KMS-11 (cell line): ENCODE results near the gene RPA4.
"Not testable (repeated sequence)": the region's sequence is repeated elsewhere in the genome, so short reads cannot be mapped to it uniquely, and the experiment has no call there.

Experiments used
- H2AFZ ChIP-seq: fragments of 200-600 bp; sonication (generic); 2 replicates; pipeline ENCODE4 v1.6.1; 2016; ENCODE audit warnings: antibody characterized with exemption, mixed run types, low read depth
- H3K27ac ChIP-seq: fragments of 200-600 bp; sonication (generic); 2 replicates; pipeline ENCODE4 v1.6.1; 2016; ENCODE audit warnings: mild to moderate bottlenecking, mixed run types
- H3K27me3 ChIP-seq: fragments of 200-600 bp; sonication (generic); 2 replicates; pipeline ENCODE4 v1.6.1; 2017; ENCODE audit warnings: mild to moderate bottlenecking, low read depth, mixed run types, moderate library complexity; ENCODE audit not compliant: insufficient read depth
- H3K36me3 ChIP-seq: fragments of 200-600 bp; sonication (generic); 2 replicates; pipeline ENCODE4 v1.6.1; 2017; ENCODE audit warnings: mild to moderate bottlenecking, mixed run types; ENCODE audit not compliant: insufficient read depth
- H3K4me1 ChIP-seq: fragments of 200-600 bp; sonication (generic); 2 replicates; pipeline ENCODE4 v1.6.1; 2016; ENCODE audit warnings: mild to moderate bottlenecking, low read depth, mixed run types; ENCODE audit not compliant: poor library complexity, severe bottlenecking
- H3K4me2 ChIP-seq: fragments of 200-600 bp; sonication (generic); 2 replicates; pipeline ENCODE4 v1.7.0; 2016; ENCODE audit warnings: mild to moderate bottlenecking, mixed run types
- H3K4me3 ChIP-seq: fragments of 200-600 bp; sonication (generic); IDR thresholded peaks from 2 replicates; pipeline ENCODE4 v1.6.1; 2017; ENCODE audit warnings: low read depth, low read length, mixed read lengths; ENCODE audit not compliant: insufficient read depth
- H3K79me2 ChIP-seq: fragments of 200-600 bp; sonication (generic); 2 replicates; pipeline ENCODE4 v1.6.1; 2016; ENCODE audit warnings: low read depth, mixed run types; ENCODE audit not compliant: insufficient read depth
- H3K9ac ChIP-seq: fragments of 200-600 bp; sonication (generic); 2 replicates; pipeline ENCODE4 v1.6.1; 2016; ENCODE audit warnings: mild to moderate bottlenecking, mixed run types
- H4K20me1 ChIP-seq: fragments of 200-600 bp; sonication (generic); 2 replicates; pipeline ENCODE4 v1.6.1; 2016; ENCODE audit warnings: mild to moderate bottlenecking, mixed run types; ENCODE audit not compliant: insufficient read depth
- TF ChIP-seq, protein P1 (sequence below): fragments of 200-600 bp; sonication (generic); conservative IDR thresholded peaks from 2 replicates; pipeline ENCODE4 v1.6.1; 2017; ENCODE audit warnings: low read depth, mild to moderate bottlenecking, antibody characterized with exemption, low read length, moderate library complexity, mixed read lengths

The RPA4 gene

DNA sequence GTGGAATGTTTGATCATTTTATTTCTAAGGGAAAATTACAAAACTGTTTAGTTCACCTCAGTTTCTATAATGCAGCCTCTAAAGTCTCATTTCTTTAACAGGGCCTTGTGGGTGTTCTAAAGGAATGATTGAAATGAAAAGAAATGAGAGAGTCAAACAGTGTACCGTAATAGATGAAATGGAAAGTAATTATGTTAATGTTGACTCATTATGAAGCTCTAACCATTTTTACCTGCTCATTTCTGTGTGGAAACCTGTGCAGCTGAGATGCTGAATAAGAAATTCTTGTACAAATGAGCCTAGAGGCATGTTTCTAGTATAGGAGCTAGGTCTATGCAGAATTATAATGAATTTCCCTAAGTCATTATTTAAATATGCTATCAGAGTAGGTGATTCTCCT lies 45.2 kb upstream of the RPA4 start:
- TF ChIP-seq, protein P1, sequence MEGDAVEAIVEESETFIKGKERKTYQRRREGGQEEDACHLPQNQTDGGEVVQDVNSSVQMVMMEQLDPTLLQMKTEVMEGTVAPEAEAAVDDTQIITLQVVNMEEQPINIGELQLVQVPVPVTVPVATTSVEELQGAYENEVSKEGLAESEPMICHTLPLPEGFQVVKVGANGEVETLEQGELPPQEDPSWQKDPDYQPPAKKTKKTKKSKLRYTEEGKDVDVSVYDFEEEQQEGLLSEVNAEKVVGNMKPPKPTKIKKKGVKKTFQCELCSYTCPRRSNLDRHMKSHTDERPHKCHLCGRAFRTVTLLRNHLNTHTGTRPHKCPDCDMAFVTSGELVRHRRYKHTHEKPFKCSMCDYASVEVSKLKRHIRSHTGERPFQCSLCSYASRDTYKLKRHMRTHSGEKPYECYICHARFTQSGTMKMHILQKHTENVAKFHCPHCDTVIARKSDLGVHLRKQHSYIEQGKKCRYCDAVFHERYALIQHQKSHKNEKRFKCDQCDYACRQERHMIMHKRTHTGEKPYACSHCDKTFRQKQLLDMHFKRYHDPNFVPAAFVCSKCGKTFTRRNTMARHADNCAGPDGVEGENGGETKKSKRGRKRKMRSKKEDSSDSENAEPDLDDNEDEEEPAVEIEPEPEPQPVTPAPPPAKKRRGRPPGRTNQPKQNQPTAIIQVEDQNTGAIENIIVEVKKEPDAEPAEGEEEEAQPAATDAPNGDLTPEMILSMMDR, result no peak
- Histone ChIP-seq H3K4me1 (no peaks in the 10 kb centered on the region), H4K20me1 (no peaks in the 10 kb centered on the region), H3K36me3 (no peaks in the 10 kb centered on the region), H3K4me3 (no peak overlapping the region), H3K4me2 (no peak overlapping the region), H3K27ac (no peak overlapping the region), H3K27me3 (no peaks in the 10 kb centered on the region), H3K79me2 (no peaks in the 10 kb centered on the region), H2AFZ (no peak overlapping the region), H3K9ac (no peak overlapping the region)

- H3K27ac ChIP-seq, result no peak overlapping the region
- H3K36me3 ChIP-seq, result no peaks in the 10 kb centered on the region
- H3K79me2 ChIP-seq, result no peaks in the 10 kb centered on the region
- no peak overlapping the region for H3K9ac ChIP-seq
- no peak overlapping the region for H2AFZ ChIP-seq
- no peaks in the 10 kb centered on the region for H3K4me1 ChIP-seq
- no peak overlapping the region for H3K4me2 ChIP-seq
- no peaks in the 10 kb centered on the region for H4K20me1 ChIP-seq
- H3K27me3 ChIP-seq, result no peaks in the 10 kb centered on the region
- no peak overlapping the region for H3K4me3 ChIP-seq
- TF ChIP-seq, protein P1, result no peak
Measured at GRCh38 chrX:96841325-96841724, 42.4 kb upstream of the RPA4 start.

DNA sequence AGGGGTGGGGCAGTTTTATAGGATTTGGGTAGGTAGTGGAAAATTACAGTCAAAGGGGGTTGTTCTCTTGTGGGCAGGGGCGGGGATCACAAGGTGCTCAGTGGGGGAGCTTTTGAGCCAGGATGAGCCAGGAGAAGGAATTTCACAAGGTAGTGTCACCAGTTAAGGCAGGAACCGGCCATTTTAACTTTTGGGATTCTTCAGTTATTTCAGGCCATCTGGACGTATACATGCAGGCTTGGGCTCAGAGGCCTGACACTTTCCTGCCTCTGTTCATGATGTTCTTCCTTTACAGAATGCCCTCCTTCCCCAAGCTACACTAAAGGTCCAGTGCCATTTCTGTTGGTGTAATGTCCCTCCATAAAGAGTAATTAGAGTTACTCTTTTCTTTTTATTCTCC lies 41.8 kb upstream of the RPA4 start:
- not testable (repeated sequence) for H3K27ac ChIP-seq, H3K4me2 ChIP-seq, H3K27me3 ChIP-seq, H2AFZ ChIP-seq, H3K79me2 ChIP-seq, H3K9ac ChIP-seq, H3K36me3 ChIP-seq, H3K4me1 ChIP-seq, H3K4me3 ChIP-seq, H4K20me1 ChIP-seq

DNA sequence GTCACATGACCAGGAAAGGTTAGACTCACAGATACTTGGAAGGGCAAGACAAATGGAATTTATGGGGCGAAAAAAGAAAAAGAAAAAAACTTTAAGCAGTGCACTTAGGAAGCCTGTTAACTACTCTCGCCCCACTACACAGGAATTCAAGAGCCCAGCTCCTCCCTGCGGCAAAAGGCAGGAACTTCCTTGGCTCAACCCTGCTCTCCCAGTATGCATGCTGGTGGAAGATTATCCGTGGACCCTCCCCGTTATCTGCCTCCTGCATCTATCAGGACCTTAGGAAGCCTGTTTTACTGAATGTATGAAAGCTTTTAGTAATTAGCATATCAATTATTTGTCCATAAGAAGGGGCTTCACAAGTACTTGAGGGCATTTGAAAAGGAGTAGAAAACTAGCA lies 40.1 kb upstream of the RPA4 start:
- Histone ChIP-seq H3K36me3 (no peaks in the 10 kb centered on the region), H3K4me2 (no peak overlapping the region), H3K27ac (no peak overlapping the region), H3K4me1 (no peaks in the 10 kb centered on the region), H4K20me1 (no peaks in the 10 kb centered on the region), H3K79me2 (no peaks in the 10 kb centered on the region), H2AFZ (no peak overlapping the region), H3K27me3 (no peaks in the 10 kb centered on the region), H3K4me3 (no peak overlapping the region), H3K9ac (no peak overlapping the region)
- TF ChIP-seq, protein P1, result no peak

DNA sequence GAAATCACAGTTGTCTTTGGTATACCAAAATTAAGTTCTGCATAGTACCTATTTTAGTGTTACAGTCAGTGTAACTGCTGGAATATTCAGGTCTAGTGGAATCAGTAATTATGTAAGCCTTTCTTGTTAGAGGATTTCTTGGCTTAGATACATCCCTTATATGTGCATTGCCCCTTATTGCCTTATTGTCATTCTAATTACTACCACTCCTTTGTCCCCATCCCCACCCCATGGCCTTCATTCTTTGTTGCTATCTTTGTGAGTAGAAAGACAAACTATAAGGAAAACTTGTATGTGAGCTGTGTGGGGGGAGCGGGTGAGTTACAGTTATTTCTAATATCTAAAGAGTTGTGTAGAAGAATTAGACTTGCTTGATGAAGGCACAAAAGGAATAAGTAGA lies 36.9 kb upstream of the RPA4 start:
- no peaks in the 10 kb centered on the region for H4K20me1 ChIP-seq
- TF ChIP-seq, protein P1, result no peak
- H3K79me2 ChIP-seq, result no peaks in the 10 kb centered on the region
- no peaks in the 10 kb centered on the region for H3K36me3 ChIP-seq
- H2AFZ ChIP-seq, result no peak overlapping the region
- no peak overlapping the region for H3K4me2 ChIP-seq
- no peak overlapping the region for H3K9ac ChIP-seq
- H3K27me3 ChIP-seq, result no peaks in the 10 kb centered on the region
- no peaks in the 10 kb centered on the region for H3K4me1 ChIP-seq
- no peak overlapping the region for H3K4me3 ChIP-seq
- no peak overlapping the region for H3K27ac ChIP-seq

DNA sequence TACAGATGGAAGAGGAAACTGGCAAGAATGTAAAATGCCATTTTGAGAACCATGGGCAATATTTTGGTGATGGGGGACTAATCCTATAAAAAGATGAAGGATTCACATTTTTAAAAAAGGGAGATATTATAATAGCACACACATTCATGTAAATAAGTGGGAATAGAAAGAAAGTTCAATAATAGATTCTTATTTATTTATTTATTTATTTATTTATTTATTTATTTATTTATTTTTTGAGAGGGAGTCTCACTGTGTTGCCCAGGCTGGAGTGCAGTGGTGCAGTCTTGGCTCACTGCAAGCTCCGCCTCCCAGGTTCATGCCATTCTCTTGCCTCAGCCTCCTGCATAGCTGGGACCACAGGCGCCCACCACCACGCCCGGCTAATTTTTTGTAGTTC lies 24.3 kb upstream of the RPA4 start:
- H3K4me2 ChIP-seq, H2AFZ ChIP-seq, H4K20me1 ChIP-seq, H3K36me3 ChIP-seq, H3K4me3 ChIP-seq, H3K9ac ChIP-seq, H3K27me3 ChIP-seq, H3K4me1 ChIP-seq, H3K79me2 ChIP-seq, H3K27ac ChIP-seq: not testable (repeated sequence)
